G401 (cell line): ENCODE measurements around the gene ARHGAP21. TPM values are rescaled to one million over a fixed set of nuclear protein-coding genes. Genes with fewer than 3 reads are reported as not detected.
"Not testable (repeated sequence)": the region's sequence is repeated elsewhere in the genome, so short reads cannot be mapped to it uniquely, and the experiment has no call there.

Experiments used
- DNase-seq: peaks from one replicate; pipeline ENCODE4 v3.0.0-alpha.2; 2015; ENCODE audit warnings: low spot score
- in situ Hi-C: cut with HindIII; loops from 2 replicates; pipeline ENCODE4 v1.10.0; 2016; ENCODE audit warnings: low sequenced_read_pairs, mixed read lengths
- total RNA-seq: library from RNA; depleted of rRNA; stranded (reverse); fragments of >200 nt; shearing (Covaris generic); gene quantifications from 2 replicates; pipeline ENCODE4 v1.2.3, GENCODE V29; 2014

The ARHGAP21 gene
- total RNA-seq, 1 experiment from 2014 or later, result 21.5 TPM

GRCh38 chr10:24651923-24652322 lies 71.8 kb downstream of the ARHGAP21 start:
- DNase-seq, result no peak
- in situ Hi-C loops, result no loop called here

GRCh38 chr10:24650669-24651391 lies 72.9 kb downstream of the ARHGAP21 start:
- in situ Hi-C loops, result no loop called here
- no peak for DNase-seq

- DNase-seq, result no peak
- in situ Hi-C loops, result no loop called here
Measured at GRCh38 chr10:24645784-24646183, 77.9 kb downstream of the ARHGAP21 start.

- in situ Hi-C loops, result no loop called here
Measured at GRCh38 chr10:24645022-24645421, 78.7 kb downstream of the ARHGAP21 start.

GRCh38 chr10:24643679-24644209 lies 79.9 kb downstream of the ARHGAP21 start:
- in situ Hi-C loops, result no loop called here
- no peak for DNase-seq

More at GRCh38 chr10:24645022-24645421, 78.7 kb downstream of the ARHGAP21 start:
- no peak for DNase-seq

GRCh38 chr10:24642921-24643678 lies 80.6 kb downstream of the ARHGAP21 start:
- peak; percentile 87 for DNase-seq
- in situ Hi-C loops, result no loop called here

GRCh38 chr10:24639124-24639523 lies 84.6 kb downstream of the ARHGAP21 start:
- in situ Hi-C loops, result no loop called here
- no peak for DNase-seq

- DNase-seq, result no peak
- in situ Hi-C loops, result no loop called here
Measured at GRCh38 chr10:24625778-24626177, 97.9 kb downstream of the ARHGAP21 start.

- in situ Hi-C loops, result no loop called here
- no peak for DNase-seq
Measured at GRCh38 chr10:24623383-24623782, 100.3 kb downstream of the ARHGAP21 start.

- in situ Hi-C loops, result no loop called here
Measured at GRCh38 chr10:24622781-24623301, 100.8 kb downstream of the ARHGAP21 start.

GRCh38 chr10:24621035-24621795 lies 102.5 kb downstream of the ARHGAP21 start:
- in situ Hi-C loops, result not testable (repeated sequence)
- DNase-seq, result peak; percentile 57

More at GRCh38 chr10:24622781-24623301, 100.8 kb downstream of the ARHGAP21 start:
- peak; percentile 83 for DNase-seq

- in situ Hi-C loops, result not testable (repeated sequence)
Measured at GRCh38 chr10:24619994-24620310, 103.7 kb downstream of the ARHGAP21 start.

GRCh38 chr10:24619291-24619993 lies 104.2 kb downstream of the ARHGAP21 start:
- in situ Hi-C loops, result not testable (repeated sequence)
- DNase-seq, result peak; percentile 63

More at GRCh38 chr10:24619994-24620310, 103.7 kb downstream of the ARHGAP21 start:
- not testable (repeated sequence) for DNase-seq

GRCh38 chr10:24618401-24618800 lies 105.3 kb downstream of the ARHGAP21 start:
- in situ Hi-C loops, result no loop called here
- peak; percentile 51 for DNase-seq

- peak; percentile 45 for DNase-seq
- in situ Hi-C loops, result no loop called here
Measured at GRCh38 chr10:24617771-24618396, 105.8 kb downstream of the ARHGAP21 start.

GRCh38 chr10:24616536-24616935 lies 107.2 kb downstream of the ARHGAP21 start:
- no peak for DNase-seq
- in situ Hi-C loops, result no loop called here

GRCh38 chr10:24606021-24606420 lies 117.7 kb downstream of the ARHGAP21 start:
- in situ Hi-C loops, result no loop called here
- DNase-seq, result no peak

GRCh38 chr10:24605141-24605540 lies 118.5 kb downstream of the ARHGAP21 start:
- in situ Hi-C loops, result no loop called here
- no peak for DNase-seq
